DOHH2 (cell line): ENCODE measurements around the gene CNTNAP2.

Source experiments
- H3F3A ChIP-seq: fragments of 200-600 bp; sonication (generic), shearing (Covaris generic); 2 replicates; pipeline ENCODE4 v1.6.0; 2016; ENCODE audit warnings: antibody characterized with exemption, mild to moderate bottlenecking; ENCODE audit not compliant: control insufficient read depth, insufficient read depth
- H3K27ac ChIP-seq: fragments of 200-600 bp; sonication (generic); 2 replicates; pipeline ENCODE4 v1.5.1; 2014; ENCODE audit warnings: low read depth, mild to moderate bottlenecking, low read length, moderate library complexity
- H3K27me3 ChIP-seq: fragments of 200-600 bp; sonication (generic); 2 replicates; pipeline ENCODE4 v1.6.1; 2014; ENCODE audit warnings: mild to moderate bottlenecking, low read length, mixed read lengths; ENCODE audit not compliant: control insufficient read depth
- H3K36me3 ChIP-seq: fragments of 200-600 bp; sonication (generic); 2 replicates; pipeline ENCODE4 v1.6.1; 2014; ENCODE audit warnings: mild to moderate bottlenecking, low read length, moderate library complexity, mixed read lengths; ENCODE audit not compliant: control insufficient read depth
- H3K4me1 ChIP-seq: fragments of 200-600 bp; sonication (generic); 2 replicates; pipeline ENCODE4 v1.6.1; 2014; ENCODE audit warnings: mild to moderate bottlenecking, low read length, mixed read lengths; ENCODE audit not compliant: control insufficient read depth
- H3K4me2 ChIP-seq: fragments of 200-600 bp; sonication (generic); 2 replicates; pipeline ENCODE4 v1.6.0; 2014; ENCODE audit warnings: mild to moderate bottlenecking, low read length, moderate library complexity
- H3K4me3 ChIP-seq: fragments of 200-600 bp; sonication (generic); 2 replicates; pipeline ENCODE4 v1.5.1; 2014; ENCODE audit warnings: mild to moderate bottlenecking, low read length, mixed read lengths
- H3K79me2 ChIP-seq: fragments of 200-600 bp; sonication (generic); 2 replicates; pipeline ENCODE4 v1.6.1; 2014; ENCODE audit warnings: mild to moderate bottlenecking, low read length, mixed read lengths; ENCODE audit not compliant: control insufficient read depth
- H3K9me2 ChIP-seq: fragments of 200-600 bp; sonication (generic); replicated peaks from 2 replicates; pipeline ENCODE4 v1.6.1; 2014; ENCODE audit warnings: mild to moderate bottlenecking, low read length, mixed read lengths; ENCODE audit not compliant: control insufficient read depth
- H3K9me3 ChIP-seq: fragments of 200-600 bp; sonication (generic); 2 replicates; pipeline ENCODE4 v1.6.1; 2014; ENCODE audit warnings: antibody characterized with exemption, low read length, mixed read lengths; ENCODE audit not compliant: control insufficient read depth, insufficient read depth
- H4K20me1 ChIP-seq: fragments of 200-600 bp; sonication (generic); 2 replicates; pipeline ENCODE4 v1.6.0; 2014; ENCODE audit warnings: low read depth, mild to moderate bottlenecking, antibody characterized with exemption, low read length, moderate library complexity; ENCODE audit not compliant: control insufficient read depth, insufficient read depth
- EZH2phosphoT487 ChIP-seq: fragments of 200-600 bp; sonication (generic); IDR thresholded peaks from 2 replicates; pipeline ENCODE4 v1.6.1; 2017; ENCODE audit warnings: borderline replicate concordance, mild to moderate bottlenecking, antibody characterized with exemption, low read length, moderate library complexity, mixed read lengths
- TF ChIP-seq, protein P1 (sequence below): fragments of 200-600 bp; sonication (generic); IDR thresholded peaks from one replicate; pipeline ENCODE4 v1.5.1; 2014; ENCODE audit warnings: antibody characterized with exemption, mild to moderate bottlenecking, low read depth, low read length; ENCODE audit not compliant: poor library complexity, severe bottlenecking

CNTNAP2 gene

DNA sequence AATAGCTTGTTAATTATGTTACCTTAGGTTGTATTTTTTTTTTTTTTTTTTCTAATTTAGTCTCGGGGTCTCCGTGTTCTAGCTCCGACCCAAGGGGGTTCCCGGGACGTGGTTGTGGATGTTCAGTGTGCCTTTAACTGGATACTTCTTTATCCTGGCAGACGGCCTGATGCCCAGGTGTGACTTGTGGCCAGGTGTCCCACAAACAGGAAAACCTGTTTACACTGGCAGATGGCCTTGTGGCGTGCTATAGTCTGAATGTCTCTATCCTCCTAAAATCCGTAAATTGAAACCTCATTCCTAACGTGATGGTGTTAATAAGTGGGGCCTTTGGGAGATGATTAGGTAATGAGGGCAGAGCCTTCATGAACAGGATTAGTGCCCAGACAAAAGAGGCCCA, 1927.6 kb downstream of the CNTNAP2 start:
- Histone ChIP-seq H3K79me2 (no peaks in the 10 kb centered on the region), H3K27me3 (no peaks in the 10 kb centered on the region), H3K27ac (no peak overlapping the region), H3K4me3 (no peak overlapping the region), H3K4me2 (no peak overlapping the region), H3K9me3 (no peaks in the 10 kb centered on the region), H3K9me2 (no peaks in the 10 kb centered on the region), H3K4me1 (no peaks in the 10 kb centered on the region), H4K20me1 (no peaks in the 10 kb centered on the region), H3F3A (no peaks in the 10 kb centered on the region), H3K36me3 (no peaks in the 10 kb centered on the region)
- TF ChIP-seq EZH2phosphoT487 = no peak
- TF ChIP-seq, protein P1, sequence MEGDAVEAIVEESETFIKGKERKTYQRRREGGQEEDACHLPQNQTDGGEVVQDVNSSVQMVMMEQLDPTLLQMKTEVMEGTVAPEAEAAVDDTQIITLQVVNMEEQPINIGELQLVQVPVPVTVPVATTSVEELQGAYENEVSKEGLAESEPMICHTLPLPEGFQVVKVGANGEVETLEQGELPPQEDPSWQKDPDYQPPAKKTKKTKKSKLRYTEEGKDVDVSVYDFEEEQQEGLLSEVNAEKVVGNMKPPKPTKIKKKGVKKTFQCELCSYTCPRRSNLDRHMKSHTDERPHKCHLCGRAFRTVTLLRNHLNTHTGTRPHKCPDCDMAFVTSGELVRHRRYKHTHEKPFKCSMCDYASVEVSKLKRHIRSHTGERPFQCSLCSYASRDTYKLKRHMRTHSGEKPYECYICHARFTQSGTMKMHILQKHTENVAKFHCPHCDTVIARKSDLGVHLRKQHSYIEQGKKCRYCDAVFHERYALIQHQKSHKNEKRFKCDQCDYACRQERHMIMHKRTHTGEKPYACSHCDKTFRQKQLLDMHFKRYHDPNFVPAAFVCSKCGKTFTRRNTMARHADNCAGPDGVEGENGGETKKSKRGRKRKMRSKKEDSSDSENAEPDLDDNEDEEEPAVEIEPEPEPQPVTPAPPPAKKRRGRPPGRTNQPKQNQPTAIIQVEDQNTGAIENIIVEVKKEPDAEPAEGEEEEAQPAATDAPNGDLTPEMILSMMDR = no peak

DNA sequence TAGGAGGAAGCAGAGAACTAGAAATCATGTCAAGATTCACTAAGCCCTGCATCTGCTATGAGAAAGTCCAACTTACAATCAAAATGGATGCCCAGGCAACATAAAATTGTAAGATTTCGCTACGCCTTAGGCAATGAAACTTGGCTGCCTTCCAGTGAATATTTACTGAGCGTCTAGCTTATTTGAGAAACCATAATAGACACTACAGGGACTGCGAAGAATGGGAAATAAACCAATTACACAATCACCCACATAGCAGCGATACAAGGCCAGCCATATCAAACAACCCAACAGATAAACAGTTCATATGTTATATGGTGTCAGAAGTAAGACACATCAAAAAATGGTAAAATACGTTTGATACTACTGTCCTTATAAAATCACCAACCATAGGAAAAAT, 1928.9 kb downstream of the CNTNAP2 start:
- Histone ChIP-seq H3K27me3 (no peaks in the 10 kb centered on the region), H3K9me3 (no peaks in the 10 kb centered on the region), H3K36me3 (no peaks in the 10 kb centered on the region), H3K4me3 (no peak overlapping the region), H3K27ac (no peak overlapping the region), H3K79me2 (no peaks in the 10 kb centered on the region), H3F3A (no peaks in the 10 kb centered on the region), H3K4me1 (no peaks in the 10 kb centered on the region), H3K4me2 (no peak overlapping the region), H3K9me2 (no peaks in the 10 kb centered on the region), H4K20me1 (no peaks in the 10 kb centered on the region)
- TF ChIP-seq, protein P1 = no peak
- no peak for TF ChIP-seq EZH2phosphoT487

DNA sequence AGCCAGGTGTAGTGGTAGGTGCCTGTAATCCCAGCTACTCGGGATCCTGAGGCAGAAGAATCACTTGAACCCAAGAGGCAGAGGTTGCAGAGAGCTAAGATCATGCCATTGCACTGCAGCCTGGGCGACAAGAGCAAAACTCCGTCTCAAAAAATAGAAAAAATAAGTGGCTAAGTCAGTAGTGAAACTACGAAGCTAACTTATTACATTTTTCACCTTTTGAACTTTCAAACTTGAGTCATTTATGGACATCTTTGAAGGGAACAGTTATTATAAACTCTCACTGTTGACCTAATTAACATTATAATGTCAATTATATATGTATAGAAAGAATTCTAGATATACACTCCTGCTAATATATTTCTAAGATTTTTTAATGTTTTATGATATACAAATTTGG, 1932.5 kb downstream of the CNTNAP2 start:
- Histone ChIP-seq H4K20me1 (no peaks in the 10 kb centered on the region), H3K9me3 (no peaks in the 10 kb centered on the region), H3K4me2 (no peak overlapping the region), H3K36me3 (no peaks in the 10 kb centered on the region), H3K27ac (no peak overlapping the region), H3F3A (no peaks in the 10 kb centered on the region), H3K9me2 (no peaks in the 10 kb centered on the region), H3K27me3 (no peaks in the 10 kb centered on the region), H3K79me2 (no peaks in the 10 kb centered on the region), H3K4me1 (no peaks in the 10 kb centered on the region), H3K4me3 (no peak overlapping the region)
- no peak for TF ChIP-seq EZH2phosphoT487
- TF ChIP-seq, protein P1 = no peak
